Measurements from ENCODE around the gene MAD2L2.
"Not testable (repeated sequence)": the region's sequence is repeated elsewhere in the genome, so short reads cannot be mapped to it uniquely, and the experiment has no call there.

MAD2L2 gene

GRCh38 chr1:11646317-11646716 is 34.6 kb downstream of the MAD2L2 start:
- Histone ChIP-seq H3K4me1 (ENCODE audit: control insufficient read depth in 1 of 2, insufficient read depth in 1 of 2, low read depth in 1 of 2, low read length in 1 of 2) (peaks cover 10 to 23% of the 10 kb centered on the region in 2 experiments), H3K36me3 (no peaks in the 10 kb centered on the region), H3K9me3 (no peaks in the 10 kb centered on the region), H3K27me3 (peaks cover 63% of the 10 kb centered on the region), H3K4me3 (ENCODE audit: low read depth in 1 of 2, low read length in 1 of 2) (no peak overlapping the region), H3K27ac (no peak overlapping the region)
- no peak for TF ChIP-seq CTCF (IDR thresholded peaks at IDR 0.05)

- peaks cover 10 to 21% of the 10 kb centered on the region in 2 experiments for H3K4me1 ChIP-seq (ENCODE audit: control insufficient read depth in 1 of 2, insufficient read depth in 1 of 2, low read depth in 1 of 2, low read length in 1 of 2)
- no peak overlapping the region for H3K27ac ChIP-seq
- peak; percentile 55 for TF ChIP-seq CTCF (IDR thresholded peaks at IDR 0.05)
- no peaks in the 10 kb centered on the region for H3K36me3 ChIP-seq
- H3K4me3 ChIP-seq (ENCODE audit: low read depth in 1 of 2, low read length in 1 of 2): no peak overlapping the region
- no peaks in the 10 kb centered on the region for H3K9me3 ChIP-seq
- peaks cover 63% of the 10 kb centered on the region for H3K27me3 ChIP-seq
Observed at GRCh38 chr1:11645670-11646265, 35.2 kb downstream of the MAD2L2 start.

GRCh38 chr1:11645270-11645669 is 35.7 kb downstream of the MAD2L2 start:
- Histone ChIP-seq H3K9me3 (no peaks in the 10 kb centered on the region), H3K4me3 (ENCODE audit: low read depth in 1 of 2, low read length in 1 of 2) (no peak overlapping the region), H3K4me1 (ENCODE audit: control insufficient read depth in 1 of 2, insufficient read depth in 1 of 2, low read depth in 1 of 2, low read length in 1 of 2) (peaks cover 6 to 16% of the 10 kb centered on the region in 2 experiments), H3K27me3 (peaks cover 63% of the 10 kb centered on the region), H3K27ac (no peak overlapping the region), H3K36me3 (no peaks in the 10 kb centered on the region)
- TF ChIP-seq CTCF (IDR thresholded peaks at IDR 0.05): no peak

GRCh38 chr1:11643782-11644181 is 37.2 kb downstream of the MAD2L2 start:
- no peak overlapping the region for H3K27ac ChIP-seq
- H3K4me1 ChIP-seq (ENCODE audit: control insufficient read depth in 1 of 2, insufficient read depth in 1 of 2, low read depth in 1 of 2, low read length in 1 of 2): peaks cover 0 to under 1% of the 10 kb centered on the region in 2 experiments
- peaks cover 63% of the 10 kb centered on the region for H3K27me3 ChIP-seq
- TF ChIP-seq CTCF (IDR thresholded peaks at IDR 0.05): no peak
- no peaks in the 10 kb centered on the region for H3K9me3 ChIP-seq
- no peak overlapping the region for H3K4me3 ChIP-seq (ENCODE audit: low read depth in 1 of 2, low read length in 1 of 2)
- H3K36me3 ChIP-seq: no peaks in the 10 kb centered on the region

GRCh38 chr1:11642418-11643017 is 38.4 kb downstream of the MAD2L2 start:
- peak; percentile 89 for TF ChIP-seq CTCF (IDR thresholded peaks at IDR 0.05)

More at GRCh38 chr1:11642418-11643017, 38.4 kb downstream of the MAD2L2 start:
- not testable (repeated sequence) for H3K9me3 ChIP-seq; H3K4me3 ChIP-seq (ENCODE audit: low read depth in 1 of 2, low read length in 1 of 2); H3K4me1 ChIP-seq (ENCODE audit: control insufficient read depth in 1 of 2, insufficient read depth in 1 of 2, low read depth in 1 of 2, low read length in 1 of 2); H3K27ac ChIP-seq; H3K36me3 ChIP-seq
- peaks cover 62% of the 10 kb centered on the region for H3K27me3 ChIP-seq

All from neutrophil (primary cell).